GM12874 (cell line): Measurements from ENCODE around the gene CDC42EP1.

Experiments
- CTCF ChIP-seq: IDR thresholded peaks from 2 replicates; pipeline ENCODE4 v1.5.1; 2011; ENCODE audit warnings: low read depth, mild to moderate bottlenecking, control low read depth, low read length, moderate library complexity; ENCODE audit not compliant: insufficient read depth

Gene CDC42EP1

DNA sequence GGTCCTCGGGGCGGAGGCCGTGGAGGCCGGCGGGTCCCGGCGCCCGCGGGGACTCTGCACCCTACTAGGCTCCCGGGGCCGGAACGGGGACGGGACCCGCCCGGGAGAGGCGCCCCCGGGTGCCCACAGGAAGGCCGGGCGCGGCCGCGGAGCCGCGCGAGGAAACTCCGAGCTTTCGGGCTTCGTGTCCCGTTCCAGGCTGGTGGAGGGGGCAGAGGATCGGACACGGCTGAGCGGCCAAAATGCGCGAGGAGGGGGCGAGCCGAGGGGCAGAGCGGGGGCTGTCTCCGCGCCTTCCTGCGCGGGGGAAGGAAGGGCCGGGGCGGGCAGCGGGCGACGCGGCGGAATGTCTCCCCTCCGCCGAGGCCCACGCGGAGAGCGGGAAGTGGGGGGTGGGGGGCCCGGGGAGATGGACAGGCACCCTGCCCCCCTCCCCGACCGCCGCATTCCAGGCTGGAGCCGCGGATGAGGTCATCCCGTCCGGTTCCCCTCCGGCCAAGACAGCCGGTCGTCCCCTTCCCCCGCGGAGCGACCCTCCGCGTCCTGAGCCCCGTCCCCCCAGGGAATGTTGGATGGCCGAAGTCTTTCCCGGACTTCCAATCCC is 430 bp downstream of the CDC42EP1 start:
- no peak for TF ChIP-seq CTCF

- peak; percentile 84 for TF ChIP-seq CTCF
Measured at GRCh38 chr22:37561212-37562048, 1.1 kb downstream of the CDC42EP1 start.

- TF ChIP-seq CTCF: no peak
Measured at GRCh38 chr22:37562049-37562875, 2.0 kb downstream of the CDC42EP1 start.

DNA sequence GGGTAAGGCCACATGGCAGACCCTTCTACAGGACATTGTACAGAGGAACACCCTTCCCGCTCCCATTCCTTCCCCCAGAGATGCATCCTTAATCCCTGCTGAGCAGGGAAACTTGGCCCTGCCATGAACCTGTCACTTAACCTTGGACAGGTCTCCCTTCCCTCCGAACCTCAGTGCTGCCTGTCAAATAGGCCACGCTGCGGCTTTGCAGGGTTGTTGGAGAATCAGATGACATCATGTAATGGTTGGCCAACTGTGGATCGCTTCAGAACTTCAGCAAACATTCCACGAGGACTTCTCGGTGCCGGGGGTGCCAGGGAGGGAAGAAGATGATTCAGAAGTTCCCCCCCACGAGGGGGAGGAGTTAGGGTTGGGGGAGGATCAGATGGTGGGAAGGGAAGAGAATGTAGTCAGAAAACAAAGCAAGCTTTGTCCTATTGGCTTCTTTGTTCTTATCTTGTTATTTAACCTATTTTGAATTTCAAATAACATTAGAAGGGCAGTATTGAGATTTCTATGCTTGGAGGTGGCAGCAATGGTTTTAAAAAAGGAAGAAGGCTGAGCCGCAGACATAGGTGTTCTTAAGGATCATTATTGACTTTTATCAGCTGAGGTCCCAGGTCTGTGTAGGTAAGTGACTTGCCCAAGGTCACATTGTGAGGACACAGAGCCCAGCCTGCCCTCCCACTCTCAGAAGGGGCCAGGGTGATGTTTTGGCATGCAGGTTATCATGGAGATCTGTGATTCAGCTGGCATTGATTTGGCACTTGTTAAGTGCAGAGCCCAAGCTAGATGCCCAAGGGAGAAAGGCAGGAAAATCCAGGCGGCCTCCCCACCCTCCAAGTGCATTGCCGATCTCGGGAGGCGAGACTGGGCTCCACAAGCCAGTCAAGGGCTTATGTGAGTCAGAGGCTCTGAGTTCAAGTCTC is 3.1 kb downstream of the CDC42EP1 start:
- no peak for TF ChIP-seq CTCF

- no peak for TF ChIP-seq CTCF
Measured at GRCh38 chr22:37564111-37564711, 3.9 kb downstream of the CDC42EP1 start.

DNA sequence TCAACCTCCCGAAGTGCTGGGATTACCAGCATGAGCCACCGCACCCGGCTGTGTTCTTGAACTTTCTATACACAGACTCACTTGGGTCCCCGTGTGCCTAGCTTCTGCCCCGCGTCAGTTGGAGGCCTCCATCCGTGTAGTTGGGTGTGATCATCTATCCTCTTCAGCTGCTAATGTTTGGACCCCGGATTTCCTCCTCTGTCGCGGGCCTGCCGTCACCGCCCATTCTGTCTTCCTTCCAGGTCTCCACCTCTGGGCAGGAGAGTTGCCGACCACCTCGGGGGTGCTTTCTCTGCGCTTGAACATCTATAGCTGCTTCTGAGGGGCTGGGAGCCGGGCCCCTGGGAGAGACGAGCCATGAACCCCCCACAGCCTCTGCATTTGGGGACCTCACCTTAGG is 5.5 kb downstream of the CDC42EP1 start:
- no peak for TF ChIP-seq CTCF
